ENCODE results near the gene GLT6D1. TPM values are rescaled to one million over a fixed set of nuclear protein-coding genes. Genes with fewer than 3 reads are reported as not detected.

The GLT6D1 gene
- total and polyA plus RNA-seq, 2 donors (not counting 1 experiment from before 2014, with no cell fraction given): not detected

GRCh38 chr9:135583688-135584011 is 55.7 kb downstream of the GLT6D1 start:
- Histone ChIP-seq H3K4me1 (ENCODE audit: control insufficient read depth in 2 of 2, insufficient read depth in 2 of 2, low read length in 2 of 2) (no peaks in the 10 kb centered on the region), H3K9ac (ENCODE audit: low read length) (no peak overlapping the region), H4K20me1 (ENCODE audit: control insufficient read depth, insufficient read depth, low read length, poor library complexity, severe bottlenecking) (no peaks in the 10 kb centered on the region), H3K9me3 (ENCODE audit: control extremely low read depth in 1 of 3, control insufficient read depth in 2 of 3, insufficient read depth in 1 of 3, low read length in 2 of 3) (no peaks in the 10 kb centered on the region), H3K4me3 (ENCODE audit: control extremely low read depth in 1 of 5, extremely low read depth in 1 of 5, insufficient read depth in 1 of 5, low read depth in 2 of 5, low read length in 4 of 5) (no peak overlapping the region), H3K36me3 (replicated peaks in 1 of 2; ENCODE audit: control extremely low read depth in 1 of 2, control insufficient read depth in 1 of 2, extremely low read depth in 1 of 2, insufficient read depth in 2 of 2, low read length in 1 of 2) (no peaks in the 10 kb centered on the region), H3K79me2 (ENCODE audit: control insufficient read depth, insufficient read depth, low read length) (no peaks in the 10 kb centered on the region), H2AFZ (ENCODE audit: insufficient read depth, low read depth, low read length, poor library complexity, severe bottlenecking) (no peak overlapping the region), H3K27ac (ENCODE audit: low read length in 2 of 2) (no peak overlapping the region), H3K27me3 (replicated peaks in 1 of 4; ENCODE audit: control extremely low read depth in 1 of 4, control insufficient read depth in 3 of 4, insufficient read depth in 4 of 4, low read length in 3 of 4) (no peaks in the 10 kb centered on the region), H3K4me2 (replicated peaks; ENCODE audit: low read depth, low read length, poor library complexity, severe bottlenecking) (no peak overlapping the region)
- no peak overlapping the region for H3K27ac Mint-ChIP-seq
- no peak overlapping the region for H3K4me3 Mint-ChIP-seq
- WGBS (ENCODE audit: insufficient coverage): 98% methylated on average over 15 of the region's 16 CpGs
- ChIA-PET CTCF (no interaction called here), POLR2A (no interaction called here)
- TF ChIP-seq EZH2 (IDR thresholded peaks at IDR 0.05; ENCODE audit: borderline replicate concordance, insufficient read depth, low read depth, low read length, poor library complexity, severe bottlenecking) (no peak), CTCF (IDR thresholded peaks at IDR 0.05) (no peak)
- H3K4me1 Mint-ChIP-seq: no peaks in the 10 kb centered on the region
- peaks cover 7% of the 10 kb centered on the region for H3K27me3 Mint-ChIP-seq
- DNase-seq (no peak), ATAC-seq (ENCODE audit: low read depth) (no peak)
- no peaks in the 10 kb centered on the region for H3K9me3 Mint-ChIP-seq (ENCODE audit: insufficient read depth)
- intact Hi-C loops (cut with micrococcal nuclease): no loop called here

- intact Hi-C loops (cut with micrococcal nuclease): no loop called here
- no peaks in the 10 kb centered on the region for H3K4me1 Mint-ChIP-seq
- WGBS (ENCODE audit: insufficient coverage): 85% methylated on average over 19 of the region's 19 CpGs
Observed at GRCh38 chr9:135582966-135583687, 56.2 kb downstream of the GLT6D1 start.

More at GRCh38 chr9:135582966-135583687, 56.2 kb downstream of the GLT6D1 start:
- DNase-seq (no peak), ATAC-seq (ENCODE audit: low read depth) (no peak)
- TF ChIP-seq CTCF (IDR thresholded peaks at IDR 0.05) (no peak), EZH2 (IDR thresholded peaks at IDR 0.05; ENCODE audit: borderline replicate concordance, insufficient read depth, low read depth, low read length, poor library complexity, severe bottlenecking) (no peak)
- Mint-ChIP-seq H3K9me3 (ENCODE audit: insufficient read depth) (no peaks in the 10 kb centered on the region), H3K27me3 (peaks cover 7% of the 10 kb centered on the region), H3K4me3 (no peak overlapping the region), H3K27ac (no peak overlapping the region)
- CTCF ChIA-PET: no interaction called here
- POLR2A ChIA-PET: no interaction called here
- Histone ChIP-seq H3K9me3 (ENCODE audit: control extremely low read depth in 1 of 3, control insufficient read depth in 2 of 3, insufficient read depth in 1 of 3, low read length in 2 of 3) (no peaks in the 10 kb centered on the region), H3K79me2 (ENCODE audit: control insufficient read depth, insufficient read depth, low read length) (no peaks in the 10 kb centered on the region), H2AFZ (ENCODE audit: insufficient read depth, low read depth, low read length, poor library complexity, severe bottlenecking) (no peak overlapping the region), H3K4me1 (ENCODE audit: control insufficient read depth in 2 of 2, insufficient read depth in 2 of 2, low read length in 2 of 2) (no peaks in the 10 kb centered on the region), H3K9ac (ENCODE audit: low read length) (no peak overlapping the region), H3K36me3 (replicated peaks in 1 of 2; ENCODE audit: control extremely low read depth in 1 of 2, control insufficient read depth in 1 of 2, extremely low read depth in 1 of 2, insufficient read depth in 2 of 2, low read length in 1 of 2) (no peaks in the 10 kb centered on the region), H4K20me1 (ENCODE audit: control insufficient read depth, insufficient read depth, low read length, poor library complexity, severe bottlenecking) (no peaks in the 10 kb centered on the region), H3K27ac (ENCODE audit: low read length in 2 of 2) (no peak overlapping the region), H3K4me3 (ENCODE audit: control extremely low read depth in 1 of 5, extremely low read depth in 1 of 5, insufficient read depth in 1 of 5, low read depth in 2 of 5, low read length in 4 of 5) (no peak overlapping the region), H3K27me3 (replicated peaks in 1 of 4; ENCODE audit: control extremely low read depth in 1 of 4, control insufficient read depth in 3 of 4, insufficient read depth in 4 of 4, low read length in 3 of 4) (no peaks in the 10 kb centered on the region), H3K4me2 (replicated peaks; ENCODE audit: low read depth, low read length, poor library complexity, severe bottlenecking) (no peak overlapping the region)
